Measurements from ENCODE around the gene NDRG4. TPM values are rescaled to one million over a fixed set of nuclear protein-coding genes. Genes with fewer than 3 reads are reported as not detected.

Gene NDRG4
- polyA plus RNA-seq, 3 donors = 7.8 to 9.7 (median 8.0) TPM

GRCh38 chr16:58508671-58509251, 8.8 kb downstream of the NDRG4 start:
- DNase-seq (ENCODE audit: low read depth in 3 of 3, low spot score in 2 of 3) = no peak

GRCh38 chr16:58509256-58510096, 9.5 kb downstream of the NDRG4 start:
- no peak for DNase-seq (ENCODE audit: low read depth in 3 of 3, low spot score in 2 of 3)

- no peak for DNase-seq (ENCODE audit: low read depth in 3 of 3, low spot score in 2 of 3)
Measured at GRCh38 chr16:58510097-58510775, 10.3 kb downstream of the NDRG4 start.

- DNase-seq (ENCODE audit: low read depth in 3 of 3, low spot score in 2 of 3) = no peak
Measured at GRCh38 chr16:58510776-58511628, 11.1 kb downstream of the NDRG4 start.

GRCh38 chr16:58511933-58512815, 12.2 kb downstream of the NDRG4 start:
- no peak for DNase-seq (ENCODE audit: low read depth in 3 of 3, low spot score in 2 of 3)

- no peak for DNase-seq (ENCODE audit: low read depth in 3 of 3, low spot score in 2 of 3)
Measured at GRCh38 chr16:58513874-58514273, 13.9 kb downstream of the NDRG4 start.

GRCh38 chr16:58515125-58515870, 15.4 kb downstream of the NDRG4 start, which contains the start of gene SETD6:
TSS of gene SETD6 (plus strand) at chr16:58515517. CDS start at chr16:58515538, 21 bp downstream.
- DNase-seq (ENCODE audit: low read depth in 3 of 3, low spot score in 2 of 3) = peak; percentile 72 to 84 (median 82)

GRCh38 chr16:58515871-58516767, 16.2 kb downstream of the NDRG4 start:
- no peak for DNase-seq (ENCODE audit: low read depth in 3 of 3, low spot score in 2 of 3)

- DNase-seq (ENCODE audit: low read depth in 3 of 3, low spot score in 2 of 3) = no peak
Measured at GRCh38 chr16:58516768-58517107, 16.8 kb downstream of the NDRG4 start.

GRCh38 chr16:58518083-58518979, 18.4 kb downstream of the NDRG4 start:
- no peak for DNase-seq (ENCODE audit: low read depth in 3 of 3, low spot score in 2 of 3)

- no peak for DNase-seq (ENCODE audit: low read depth in 3 of 3, low spot score in 2 of 3)
Measured at GRCh38 chr16:58518980-58519368, 19.0 kb downstream of the NDRG4 start.

GRCh38 chr16:58519707-58520106, 19.8 kb downstream of the NDRG4 start:
- DNase-seq (ENCODE audit: low read depth in 3 of 3, low spot score in 2 of 3) = no peak

GRCh38 chr16:58530179-58530578, 30.2 kb downstream of the NDRG4 start:
- no peak for DNase-seq (ENCODE audit: low read depth in 3 of 3, low spot score in 2 of 3)

- DNase-seq (ENCODE audit: low read depth in 3 of 3, low spot score in 2 of 3) = no peak
Measured at GRCh38 chr16:58532414-58532813, 32.5 kb downstream of the NDRG4 start.

- DNase-seq (ENCODE audit: low read depth in 3 of 3, low spot score in 2 of 3) = no peak
Measured at GRCh38 chr16:58533751-58534470, 34.0 kb downstream of the NDRG4 start.

GRCh38 chr16:58535100-58535499, 35.2 kb downstream of the NDRG4 start:
- DNase-seq (ENCODE audit: low read depth in 3 of 3, low spot score in 2 of 3) = no peak

Data from right renal cortex interstitium (tissue), 3 donors.